SH-SY5Y (cell line): ENCODE results near the gene KAT6B.

Source experiments
- GATA2 ChIP-seq: IDR thresholded peaks from 2 replicates; pipeline ENCODE4 v1.6.1; 2011; ENCODE audit warnings: mild to moderate bottlenecking, low read depth, low read length
- GATA3 ChIP-seq: IDR thresholded peaks from 2 replicates; pipeline ENCODE4 v1.6.1; 2011; ENCODE audit warnings: low read depth, mild to moderate bottlenecking, low read length, moderate library complexity

DNA sequence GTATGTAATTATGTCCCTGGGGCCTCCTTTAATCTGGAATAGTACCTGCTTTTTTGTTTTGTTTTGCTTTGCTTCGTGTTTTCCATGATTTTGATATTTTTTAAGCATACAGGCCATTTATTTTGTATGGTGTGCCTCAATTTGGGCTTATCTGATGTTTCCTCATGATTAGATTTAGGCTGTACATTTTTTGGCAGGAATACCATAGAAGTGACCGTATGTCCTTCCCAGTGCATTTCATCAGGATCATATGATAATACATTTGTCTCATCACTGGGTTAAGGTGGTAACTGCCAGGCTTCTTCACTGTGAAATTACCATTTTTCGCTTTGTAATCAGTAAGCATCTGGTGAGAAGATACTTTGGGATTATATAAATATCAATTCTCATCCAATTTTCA, 167.2 kb downstream of the KAT6B start:
- TF ChIP-seq GATA2 (peak; percentile 23; the same call in 1 of the 2 replicates), GATA3 (peak; percentile 65)
